Omental fat pad (tissue), 4 donors: ENCODE measurements around the gene COL4A6. TPM values are rescaled to one million over a fixed set of nuclear protein-coding genes. Genes with fewer than 3 reads are reported as not detected.

Experiments used
- ATAC-seq: fragments of 150-250 bp; one replicate; pipeline ENCODE4 v1.9.1; 2016; ENCODE audit warnings: mild to moderate bottlenecking, moderate library complexity; ENCODE audit not compliant: low FRiP score
- DNase-seq: peaks from one replicate; pipeline ENCODE4 v3.0.0-alpha.2; 2019; ENCODE audit warnings: low spot score
- total RNA-seq, 4 donors: library from RNA; depleted of rRNA; stranded (reverse); fragments of >200 nt; gene quantifications; one replicate each; pipeline ENCODE4 v1.1.0, GENCODE V29; 2016
- TF ChIP-seq, protein P1 (sequence below), 3 donors: fragments of 450-650 bp; IDR thresholded peaks; one replicate each; pipeline ENCODE4 v1.5.1; 2016 to 2017; ENCODE audit warnings: antibody characterized with exemption in 3 of 3, mild to moderate bottlenecking in 3 of 3, moderate library complexity in 2 of 3

The COL4A6 gene
- total RNA-seq, 4 donors from 2014 or later, result 0.38 to 4.5 (median 2.4) TPM

DNA sequence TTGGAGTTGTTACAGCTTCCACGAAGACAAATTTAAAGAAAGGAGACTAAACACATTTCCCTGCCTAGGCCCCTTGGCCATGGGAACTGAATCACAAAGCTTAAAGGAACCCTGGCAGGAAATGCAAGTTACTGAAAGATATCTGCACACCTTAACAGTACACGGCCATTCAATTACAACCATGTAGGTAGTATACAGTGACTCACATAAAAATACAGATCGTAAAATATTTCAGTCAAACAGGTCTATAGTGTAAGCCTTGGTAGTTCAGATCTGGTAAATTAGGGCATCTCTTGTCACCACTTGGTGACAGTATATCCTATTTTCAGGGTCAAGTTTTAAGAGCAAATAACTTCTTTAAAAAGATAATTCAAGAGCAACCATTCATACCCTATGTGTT is 234.7 kb downstream of the COL4A6 start:
- TF ChIP-seq, protein P1, sequence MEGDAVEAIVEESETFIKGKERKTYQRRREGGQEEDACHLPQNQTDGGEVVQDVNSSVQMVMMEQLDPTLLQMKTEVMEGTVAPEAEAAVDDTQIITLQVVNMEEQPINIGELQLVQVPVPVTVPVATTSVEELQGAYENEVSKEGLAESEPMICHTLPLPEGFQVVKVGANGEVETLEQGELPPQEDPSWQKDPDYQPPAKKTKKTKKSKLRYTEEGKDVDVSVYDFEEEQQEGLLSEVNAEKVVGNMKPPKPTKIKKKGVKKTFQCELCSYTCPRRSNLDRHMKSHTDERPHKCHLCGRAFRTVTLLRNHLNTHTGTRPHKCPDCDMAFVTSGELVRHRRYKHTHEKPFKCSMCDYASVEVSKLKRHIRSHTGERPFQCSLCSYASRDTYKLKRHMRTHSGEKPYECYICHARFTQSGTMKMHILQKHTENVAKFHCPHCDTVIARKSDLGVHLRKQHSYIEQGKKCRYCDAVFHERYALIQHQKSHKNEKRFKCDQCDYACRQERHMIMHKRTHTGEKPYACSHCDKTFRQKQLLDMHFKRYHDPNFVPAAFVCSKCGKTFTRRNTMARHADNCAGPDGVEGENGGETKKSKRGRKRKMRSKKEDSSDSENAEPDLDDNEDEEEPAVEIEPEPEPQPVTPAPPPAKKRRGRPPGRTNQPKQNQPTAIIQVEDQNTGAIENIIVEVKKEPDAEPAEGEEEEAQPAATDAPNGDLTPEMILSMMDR (IDR thresholded peaks at IDR 0.05), result no peak
- ATAC-seq, result no peak
- no peak for DNase-seq

DNA sequence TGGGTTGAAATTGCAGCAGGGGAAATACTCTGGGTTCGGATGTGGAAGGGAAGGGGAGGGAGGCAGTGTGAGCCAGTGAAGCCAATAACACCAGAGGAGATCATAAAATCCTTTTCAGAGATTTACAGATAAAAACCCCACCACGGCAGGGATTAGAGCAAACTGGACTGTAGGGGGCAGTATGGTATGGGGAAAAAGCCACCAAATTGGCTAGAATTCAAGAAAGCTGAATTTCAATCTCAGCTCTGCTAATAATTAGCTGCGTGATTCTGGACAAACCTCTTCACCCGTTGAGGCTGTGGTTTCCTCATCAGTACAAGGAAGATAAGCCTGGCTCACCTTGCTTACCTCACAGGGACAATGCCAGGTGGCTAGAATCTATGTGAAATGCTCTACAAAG is 238.5 kb downstream of the COL4A6 start:
- TF ChIP-seq, protein P1 (IDR thresholded peaks at IDR 0.05), result no peak
- DNase-seq (no peak), ATAC-seq (no peak)

DNA sequence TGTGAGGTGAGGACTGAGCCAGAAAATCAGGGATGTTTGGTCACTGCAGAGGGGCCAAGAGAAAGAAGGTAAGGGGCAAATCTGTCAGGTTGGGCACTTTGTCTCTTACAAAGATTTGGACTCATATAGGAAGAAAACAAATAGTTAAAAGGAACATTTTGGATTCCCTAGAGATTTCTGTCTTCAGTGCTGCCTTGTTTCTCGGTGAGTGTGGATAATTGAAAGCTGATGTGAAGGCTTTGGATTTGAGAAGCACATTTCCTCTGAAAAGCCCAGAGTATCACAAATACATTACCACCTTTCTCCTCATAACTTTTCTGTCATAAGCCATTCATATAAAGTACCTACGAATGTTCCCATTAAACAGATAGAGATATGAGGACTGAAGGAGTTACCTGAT is 239.2 kb downstream of the COL4A6 start:
- TF ChIP-seq, protein P1 (IDR thresholded peaks at IDR 0.05), result no peak
- no peak for ATAC-seq
- no peak for DNase-seq

DNA sequence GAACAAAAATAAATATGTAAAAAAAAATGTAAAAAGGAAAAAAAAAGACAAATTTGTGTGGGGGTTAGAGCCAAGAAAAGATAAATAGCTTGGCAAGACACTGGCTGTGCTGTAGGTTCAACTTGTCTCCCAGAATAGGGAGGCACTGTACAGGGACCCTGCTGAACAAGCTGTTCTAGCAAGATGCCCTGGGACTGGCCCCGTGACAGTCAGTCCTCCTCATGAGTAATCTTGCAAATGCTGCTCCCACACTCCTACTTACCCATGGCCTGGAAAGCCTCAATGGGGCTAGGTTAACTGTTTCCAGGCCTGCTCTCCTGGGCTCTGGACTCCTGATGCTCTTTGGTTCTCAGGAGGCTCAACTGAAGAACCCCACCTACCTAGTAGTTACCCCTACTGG is 239.8 kb downstream of the COL4A6 start:
- DNase-seq, result no peak
- TF ChIP-seq, protein P1 (IDR thresholded peaks at IDR 0.05), result no peak
- ATAC-seq, result peak; percentile 49

DNA sequence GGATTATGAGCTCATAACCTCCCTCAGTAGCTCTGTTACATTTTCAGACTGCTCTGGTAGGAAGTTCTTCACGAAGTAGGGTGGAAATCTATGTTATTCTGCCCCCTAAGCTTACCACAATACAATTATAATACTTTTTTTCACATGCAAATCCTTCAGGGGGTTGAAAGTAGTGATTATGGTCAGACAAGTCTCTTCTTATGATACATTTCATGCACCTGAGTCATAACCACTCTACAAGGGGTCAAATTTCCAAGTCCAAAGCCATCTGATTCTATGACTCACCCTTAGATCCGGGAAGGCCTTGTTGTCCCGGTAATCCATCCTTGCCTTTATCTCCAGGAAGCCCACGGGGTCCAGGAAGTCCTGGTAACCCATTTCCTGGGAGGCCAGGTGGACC is 251.4 kb downstream of the COL4A6 start:
- no peak for DNase-seq
- TF ChIP-seq, protein P1 (IDR thresholded peaks at IDR 0.05), result no peak
- no peak for ATAC-seq

DNA sequence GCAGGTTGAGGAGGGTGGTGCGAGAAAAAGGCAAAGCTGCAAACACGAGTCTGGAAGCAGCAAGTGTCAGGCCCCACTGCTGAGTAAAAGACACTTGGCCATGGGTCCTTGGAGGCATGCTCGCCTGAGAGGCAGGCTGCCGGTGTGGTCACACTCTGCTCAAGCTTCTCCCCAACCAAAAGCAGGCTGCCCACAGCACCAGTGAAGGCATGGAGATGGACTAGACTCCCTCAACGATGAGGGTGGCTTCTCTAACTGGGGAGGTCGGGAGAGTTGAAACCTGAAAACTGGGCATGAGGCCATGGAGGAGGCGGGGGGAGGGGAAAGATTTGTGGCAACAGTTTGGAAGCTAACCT is 260.1 kb downstream of the COL4A6 start:
- DNase-seq (no peak), ATAC-seq (no peak)
- TF ChIP-seq, protein P1 (IDR thresholded peaks at IDR 0.05), result no peak

DNA sequence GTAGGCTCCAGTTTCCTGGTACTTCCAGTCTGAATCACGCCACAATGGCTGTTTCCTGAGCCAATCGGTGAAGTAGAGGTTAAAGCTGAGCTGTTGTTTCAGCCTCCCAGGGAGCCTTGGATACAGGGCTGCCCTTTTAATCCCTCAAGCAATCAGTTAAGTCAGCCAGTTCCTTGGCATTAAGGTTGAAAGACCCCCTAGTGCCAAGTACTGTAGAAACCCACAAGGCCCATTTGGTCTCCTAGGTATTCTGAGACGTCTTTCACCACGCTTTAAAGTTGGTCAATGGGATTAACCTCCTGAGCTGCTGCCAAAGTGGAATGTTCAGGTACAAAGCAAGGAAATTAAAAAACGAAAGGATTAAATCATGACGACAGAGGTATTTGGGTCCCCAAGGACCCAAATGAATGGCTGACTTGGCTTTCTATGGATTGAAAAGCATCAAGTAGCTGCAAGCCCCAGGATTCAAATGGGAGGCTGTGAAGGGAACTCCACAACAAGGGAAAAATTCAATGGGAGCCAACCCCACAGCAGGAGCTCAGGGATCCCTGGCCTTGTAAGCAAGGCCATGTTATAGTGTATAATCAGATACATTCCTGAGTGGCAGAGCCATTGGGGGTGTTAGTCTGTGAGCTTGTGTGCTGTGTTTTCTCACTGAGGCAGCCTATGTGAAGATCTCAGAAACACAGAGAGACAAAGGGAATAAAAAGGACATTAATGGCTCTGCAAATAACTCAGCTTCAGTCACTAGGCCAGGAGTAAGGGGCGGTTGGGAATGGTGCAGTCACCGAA is 260.7 kb downstream of the COL4A6 start:
- TF ChIP-seq, protein P1 (IDR thresholded peaks at IDR 0.05), result no peak
- ATAC-seq (no peak), DNase-seq (no peak)
